ENCODE results near the gene MRGPRE.

MRGPRE gene

DNA sequence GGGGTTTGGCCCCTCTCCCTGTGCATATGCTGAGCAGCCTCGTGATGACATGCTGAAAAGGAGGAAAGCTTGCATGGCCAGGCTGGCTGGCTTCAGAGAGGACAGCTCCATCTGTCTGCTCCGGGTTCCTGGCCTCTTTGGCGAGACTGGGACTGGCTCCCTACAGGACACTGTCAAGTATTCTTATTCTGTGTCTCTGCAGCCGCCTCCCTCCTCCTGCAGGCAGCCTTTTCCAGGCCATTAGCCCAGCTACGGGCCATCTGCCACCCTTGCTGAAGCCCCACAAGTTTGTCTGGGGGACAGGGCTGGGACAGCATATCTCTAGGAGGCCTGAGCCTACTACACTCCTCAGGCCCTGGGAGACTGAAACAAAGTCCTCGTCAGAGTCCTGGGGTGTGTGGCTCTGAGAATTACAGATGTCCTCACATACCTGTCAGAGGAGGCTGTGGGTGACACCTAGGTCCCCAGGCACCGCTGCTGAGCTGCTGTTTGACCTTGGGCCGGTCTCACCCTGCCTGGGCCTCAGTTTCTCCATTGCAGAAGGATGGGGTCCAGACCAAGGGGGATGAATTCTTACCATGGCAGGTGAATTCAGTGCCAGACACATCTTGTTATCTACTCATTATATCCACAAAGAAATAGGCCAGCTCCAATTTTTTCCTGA, 24.6 kb downstream of the MRGPRE start:
- no peak for DNase-seq

DNA sequence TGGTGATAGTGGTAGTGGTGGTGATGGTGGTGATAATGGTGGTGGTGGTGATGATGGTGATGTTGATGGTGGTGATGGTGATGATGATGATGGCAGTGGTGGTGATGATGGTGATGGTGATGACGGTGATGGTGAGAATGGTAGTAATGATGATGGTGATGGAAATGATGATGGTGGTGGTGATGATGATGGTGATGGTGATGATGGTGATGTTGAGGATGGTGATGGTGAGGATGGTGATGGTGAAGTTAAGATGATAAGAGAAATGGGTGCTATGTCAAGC, 25.4 kb downstream of the MRGPRE start:
- no peak for DNase-seq

GRCh38 chr11:3206156-3206921, 25.9 kb downstream of the MRGPRE start:
- no peak for DNase-seq

GRCh38 chr11:3205261-3206155, 26.7 kb downstream of the MRGPRE start:
- no peak for DNase-seq

DNA sequence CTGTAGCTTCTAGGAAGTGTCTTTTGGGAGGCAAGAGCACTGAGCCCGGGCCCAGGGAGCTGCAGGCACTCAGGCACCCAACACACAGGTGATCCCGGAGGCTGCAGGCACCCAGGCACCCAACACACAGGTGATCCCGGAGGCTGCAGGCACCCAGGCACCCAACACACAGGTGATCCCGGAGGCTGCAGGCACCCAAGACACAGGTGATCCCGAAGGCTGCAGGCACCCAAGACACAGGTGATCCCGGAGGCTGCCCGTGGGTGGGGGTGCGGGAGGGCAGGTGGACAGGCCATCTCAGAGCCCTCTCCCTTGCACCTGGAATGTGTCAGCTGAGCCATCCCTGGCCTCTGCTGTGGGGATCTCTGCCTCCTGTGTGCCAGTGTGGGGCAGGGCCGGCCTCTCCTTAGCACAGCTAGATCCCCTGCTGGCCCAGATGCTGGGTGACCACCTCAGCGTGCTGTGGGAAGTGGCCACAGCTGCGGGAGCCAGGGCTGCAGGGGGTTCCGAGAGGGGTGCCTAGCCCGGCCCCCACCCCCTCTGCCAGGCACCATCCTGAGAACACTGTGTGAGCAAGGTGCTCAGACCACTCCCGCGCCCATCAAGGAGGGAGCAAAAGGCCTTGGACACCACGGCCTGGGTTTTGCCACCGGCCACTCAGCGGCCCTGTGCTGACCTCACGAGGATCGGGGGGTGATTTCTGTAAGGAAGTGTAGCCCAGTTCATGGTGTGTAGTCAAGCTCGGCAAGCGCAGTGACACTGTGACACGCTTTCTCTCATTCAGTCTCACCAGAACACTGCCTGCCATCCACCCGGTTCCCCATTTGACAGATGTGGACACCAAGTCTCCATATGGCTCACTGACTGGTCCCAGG, 27.8 kb downstream of the MRGPRE start:
- DNase-seq, result no peak

DNA sequence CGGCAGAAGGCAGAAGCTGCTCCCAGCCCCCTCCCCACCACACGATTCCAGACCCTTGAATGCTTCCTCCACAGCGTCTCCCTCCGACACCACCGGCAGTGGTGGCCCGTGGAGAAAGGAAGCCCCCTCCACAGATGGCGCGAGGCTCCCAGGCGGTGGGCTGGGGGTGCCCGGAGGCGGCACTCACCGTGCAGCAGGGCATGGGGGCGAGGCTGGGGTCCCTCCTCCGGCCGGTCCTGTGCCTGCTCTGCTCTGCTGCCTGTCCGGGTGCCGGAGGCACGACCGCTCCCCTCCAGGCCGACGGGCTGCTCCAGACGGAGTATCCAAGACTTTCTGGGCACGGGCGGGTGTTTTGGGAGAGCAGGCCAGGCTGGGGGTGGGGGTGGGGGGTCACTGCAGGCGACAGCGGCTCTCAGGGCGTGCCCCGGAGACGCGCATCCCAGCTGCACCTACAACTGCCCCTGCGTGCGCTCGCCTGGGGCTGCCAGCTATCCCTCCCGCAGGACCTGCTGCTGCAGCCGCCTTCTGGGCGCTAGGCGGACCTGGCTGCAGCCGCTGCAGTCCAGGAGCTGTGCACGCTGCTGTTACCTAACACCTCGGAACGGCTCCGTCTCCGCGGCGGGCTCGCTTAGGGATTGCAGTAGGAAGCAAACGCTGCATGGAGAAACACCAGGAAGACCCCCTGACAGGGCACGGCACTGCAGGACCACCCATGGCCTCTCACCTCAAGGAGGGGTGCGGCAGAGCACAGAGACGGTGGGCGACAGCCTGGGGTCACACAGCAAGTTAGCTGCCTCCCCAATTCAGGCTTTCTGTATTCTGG, 28.8 kb downstream of the MRGPRE start:
- DNase-seq, result no peak

- DNase-seq, result no peak
Observed at GRCh38 chr11:3202759-3203158, 29.5 kb downstream of the MRGPRE start.

GRCh38 chr11:3202305-3202704, 29.9 kb downstream of the MRGPRE start:
- no peak for DNase-seq

- DNase-seq, result no peak
Observed at GRCh38 chr11:3201677-3202181, 30.5 kb downstream of the MRGPRE start.

GRCh38 chr11:3201112-3201581, 31.1 kb downstream of the MRGPRE start:
- DNase-seq, result no peak

DNA sequence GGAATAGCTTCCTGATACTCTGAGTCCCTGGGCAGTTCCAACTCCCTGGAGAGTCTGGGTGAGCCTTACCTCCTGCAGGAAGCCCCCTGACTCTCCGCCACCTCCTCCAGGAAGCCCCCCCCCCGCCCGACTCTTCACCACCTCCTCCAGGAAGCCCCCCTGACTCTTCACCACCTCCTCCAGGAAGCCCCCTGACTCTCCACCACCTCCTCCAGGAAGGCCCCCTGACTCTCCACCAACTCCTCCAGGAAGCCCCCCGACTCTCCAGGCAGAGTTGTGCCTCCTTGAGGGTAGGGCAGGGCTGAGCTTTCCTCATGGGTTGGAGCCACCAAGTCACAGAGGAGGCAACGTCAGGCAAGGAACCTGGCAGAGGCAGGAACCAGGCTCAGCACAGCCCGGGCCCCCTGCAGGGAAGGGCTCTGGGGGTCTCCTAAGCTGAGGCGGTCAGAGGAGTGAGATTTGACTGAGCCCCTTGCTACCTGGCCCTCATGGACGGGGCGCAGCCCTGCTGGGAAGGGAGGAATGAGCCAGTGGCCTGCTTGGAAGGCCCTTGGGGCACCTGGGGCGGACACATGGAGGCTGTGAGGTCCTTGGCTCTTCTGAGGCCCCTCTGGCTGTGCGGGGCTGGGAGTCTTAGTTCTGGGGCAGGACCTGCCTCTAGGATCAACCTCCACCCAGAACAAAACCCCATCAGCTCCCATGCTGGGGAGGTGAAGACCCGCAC, 31.7 kb downstream of the MRGPRE start:
- no peak for DNase-seq

DNA sequence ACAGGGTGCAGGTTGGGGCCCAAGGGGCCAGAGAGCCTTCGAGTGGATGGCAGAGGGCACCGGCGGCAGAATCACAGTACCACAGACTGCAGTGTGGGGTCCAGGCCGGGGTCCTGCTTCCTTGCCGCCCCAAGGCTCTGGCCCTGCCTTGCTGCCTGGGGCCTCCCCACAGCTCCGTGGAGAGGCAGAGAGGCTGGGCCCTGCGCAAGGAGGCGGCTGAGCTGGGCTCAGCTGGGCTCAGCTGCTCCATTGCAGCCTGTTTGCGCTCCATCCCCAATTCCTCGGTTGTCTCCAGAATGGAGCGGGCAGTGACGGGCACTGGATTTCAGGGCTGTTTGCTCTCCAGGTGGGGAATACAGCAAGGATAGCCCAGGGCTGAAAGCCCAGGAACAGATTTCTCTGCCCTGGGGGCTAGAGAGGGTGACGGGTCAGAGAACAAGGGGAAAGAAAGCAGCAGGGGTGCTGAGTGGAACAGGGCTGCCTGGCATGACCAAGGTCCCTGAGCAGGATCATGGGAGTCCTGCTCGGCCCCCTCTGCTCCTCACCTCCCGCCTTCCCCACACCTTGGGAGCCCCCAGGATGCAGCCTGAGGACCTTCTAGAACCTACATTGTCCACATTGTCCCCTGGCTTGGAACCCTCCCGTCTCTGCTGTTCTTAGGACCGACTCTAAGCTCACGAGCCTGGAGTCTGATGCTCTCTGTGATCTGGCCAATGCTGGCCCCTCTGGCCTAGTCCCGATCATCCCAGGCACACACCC, 32.5 kb downstream of the MRGPRE start:
- DNase-seq, result no peak

DNA sequence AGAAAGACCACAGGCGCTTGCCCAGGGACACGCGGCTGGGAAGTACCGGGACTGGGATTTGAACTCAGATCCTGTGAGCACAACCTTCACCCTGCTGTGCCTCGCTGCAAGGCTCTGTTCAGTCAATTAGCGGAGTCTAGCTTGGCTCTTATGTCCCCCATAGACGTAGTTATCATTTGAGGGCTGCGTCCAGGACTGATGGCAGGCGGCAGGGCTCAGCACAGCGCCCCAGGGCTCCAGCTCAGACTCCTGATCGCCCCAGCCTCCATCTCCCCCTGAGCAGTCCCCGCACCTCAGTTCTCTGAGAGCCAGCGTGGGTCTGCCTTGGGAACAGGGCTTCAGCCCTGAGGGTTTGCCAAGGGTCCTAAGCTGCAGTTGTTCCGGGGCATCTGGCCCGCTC, 33.4 kb downstream of the MRGPRE start:
- DNase-seq, result no peak

DNA sequence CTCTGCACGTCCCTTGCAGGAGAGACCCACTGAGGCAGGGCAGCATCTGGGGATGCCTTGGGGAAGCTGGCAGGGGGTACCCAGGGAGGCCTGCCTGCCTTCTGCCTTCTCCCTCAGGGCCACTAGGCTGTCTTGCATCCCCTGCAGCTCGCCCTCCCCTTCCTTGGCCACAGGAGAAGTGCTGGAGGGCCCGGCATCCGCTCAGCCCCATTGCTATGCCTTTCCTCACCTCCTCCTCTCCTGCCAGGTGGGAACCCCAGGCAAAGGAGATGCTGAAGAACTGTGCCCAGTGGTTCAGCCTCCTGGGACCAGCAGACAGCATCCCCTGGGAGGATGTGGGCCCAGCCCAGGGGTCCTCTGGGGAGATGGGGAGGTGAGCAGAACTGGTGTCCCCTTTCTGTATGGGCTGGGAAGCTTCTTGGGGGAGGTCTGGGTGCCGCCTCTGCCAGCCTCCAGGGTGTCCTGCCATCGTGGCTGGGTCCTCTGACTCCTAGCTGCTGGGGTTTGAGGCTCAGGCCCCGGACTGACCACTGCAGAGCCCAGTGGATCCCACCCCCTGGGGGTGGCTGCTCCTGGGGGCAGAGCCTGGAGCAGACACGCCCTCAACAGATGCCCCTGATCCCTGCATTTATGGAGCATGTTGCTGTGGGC, 34.2 kb downstream of the MRGPRE start:
- DNase-seq, result no peak

GRCh38 chr11:3197044-3197695, 35.0 kb downstream of the MRGPRE start:
- no peak for DNase-seq

GRCh38 chr11:3196161-3197043, 35.8 kb downstream of the MRGPRE start:
- DNase-seq, result no peak

DNA sequence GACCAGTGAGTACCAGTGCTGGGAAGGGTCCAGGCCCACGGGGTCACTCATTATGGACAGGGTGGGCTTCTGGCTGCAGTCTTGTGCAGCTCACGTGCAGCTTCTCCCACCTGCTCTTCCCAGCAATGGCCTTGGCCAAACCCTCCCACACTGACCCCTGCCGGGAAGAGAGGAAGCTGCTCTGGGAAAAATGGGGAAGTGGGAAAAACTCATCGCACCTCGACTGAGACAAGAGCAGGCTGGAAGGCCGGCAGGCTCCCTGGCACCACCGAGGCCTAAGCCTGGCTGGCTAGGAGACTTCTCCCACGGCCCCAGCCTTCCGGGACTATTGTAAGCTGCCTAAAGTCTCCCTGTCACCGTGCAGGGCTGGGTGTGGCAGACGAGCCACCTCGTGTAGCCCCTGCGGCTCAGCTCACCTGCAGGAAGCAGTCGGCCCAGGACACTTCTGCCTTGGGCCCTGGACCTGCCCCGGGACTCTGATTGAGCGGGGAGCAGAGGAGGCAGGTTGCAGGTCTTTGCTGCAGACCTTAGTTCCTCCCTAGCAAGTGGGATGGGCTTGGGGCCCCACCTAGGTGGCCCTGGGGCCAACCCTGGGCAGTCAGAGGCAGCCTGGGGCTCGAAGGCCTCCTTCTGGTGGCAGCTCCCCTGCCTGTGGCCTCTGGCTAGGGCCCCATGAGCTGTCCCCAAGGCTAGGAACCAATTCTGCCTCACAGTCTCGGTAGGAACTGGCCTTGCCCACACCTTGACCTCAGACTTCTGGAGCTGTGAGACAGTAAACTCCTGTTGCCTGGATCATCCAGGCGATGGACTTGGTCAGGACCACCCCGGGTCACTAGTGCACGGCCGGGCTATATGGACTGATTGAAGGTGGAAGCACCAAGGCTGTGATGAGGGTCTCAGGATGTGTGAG, 36.7 kb downstream of the MRGPRE start:
- peak; percentile 37 to 59 for DNase-seq

All from inflammatory macrophage treated with lipopolysaccharide for 1 hour (primary cell).